Hematopoietic multipotent progenitor cell treated with erythropoietin and hydrocortisone succinate and interleukin-3 and kit ligand, for 8 days (in vitro differentiated cells): ENCODE data around the gene CDK6.

Experiments
- DNase-seq: peaks from one replicate; pipeline ENCODE4 v3.0.0-alpha.2; 2015

CDK6 gene

GRCh38 chr7:92824901-92825480 is 11.4 kb downstream of the CDK6 start:
- no peak for DNase-seq

GRCh38 chr7:92824450-92824849 is 11.9 kb downstream of the CDK6 start:
- DNase-seq: no peak

GRCh38 chr7:92823042-92823441 is 13.3 kb downstream of the CDK6 start:
- DNase-seq: no peak

- DNase-seq: no peak
Measured at GRCh38 chr7:92820191-92820590, 16.2 kb downstream of the CDK6 start.

- DNase-seq: no peak
Measured at GRCh38 chr7:92817398-92817797, 19.0 kb downstream of the CDK6 start.

- no peak for DNase-seq
Measured at GRCh38 chr7:92815412-92815811, 21.0 kb downstream of the CDK6 start.

- no peak for DNase-seq
Measured at GRCh38 chr7:92813390-92814024, 22.9 kb downstream of the CDK6 start.

GRCh38 chr7:92811158-92811557 is 25.2 kb downstream of the CDK6 start:
- no peak for DNase-seq

- peak; percentile 86 for DNase-seq
Measured at GRCh38 chr7:92809760-92810573, 26.4 kb downstream of the CDK6 start.

GRCh38 chr7:92809397-92809759 is 27.0 kb downstream of the CDK6 start:
- DNase-seq: no peak

- no peak for DNase-seq
Measured at GRCh38 chr7:92808635-92809034, 27.7 kb downstream of the CDK6 start.

- DNase-seq: no peak
Measured at GRCh38 chr7:92808006-92808405, 28.4 kb downstream of the CDK6 start.

GRCh38 chr7:92806496-92806895 is 29.9 kb downstream of the CDK6 start:
- no peak for DNase-seq

- no peak for DNase-seq
Measured at GRCh38 chr7:92802406-92802805, 34.0 kb downstream of the CDK6 start.

- DNase-seq: no peak
Measured at GRCh38 chr7:92799446-92800211, 36.7 kb downstream of the CDK6 start.

GRCh38 chr7:92798517-92799249 is 37.7 kb downstream of the CDK6 start:
- peak; percentile 47 for DNase-seq

- DNase-seq: no peak
Measured at GRCh38 chr7:92797693-92798092, 38.7 kb downstream of the CDK6 start.

- no peak for DNase-seq
Measured at GRCh38 chr7:92797284-92797683, 39.1 kb downstream of the CDK6 start.

GRCh38 chr7:92794831-92795230 is 41.5 kb downstream of the CDK6 start:
- no peak for DNase-seq

- no peak for DNase-seq
Measured at GRCh38 chr7:92794391-92794790, 42.0 kb downstream of the CDK6 start.

GRCh38 chr7:92793656-92794205 is 42.6 kb downstream of the CDK6 start:
- DNase-seq: no peak

- DNase-seq: peak; percentile 58
Measured at GRCh38 chr7:92790992-92791391, 45.4 kb downstream of the CDK6 start.
